Measurements from ENCODE around the gene GASK1B.

The GASK1B gene

GRCh38 chr4:158208963-158209640 is 36.3 kb upstream of the GASK1B start:
- Histone ChIP-seq H3K36me3 (peaks cover 0 to 4% (median 0%) of the 10 kb centered on the region in 11 experiments; a peak in 1 of 22 replicates), H3K9ac (peak overlapping the region in 1 of 11 experiments; percentile 2; a peak in 3 of 22 replicates), H3K4me2 (peak overlapping the region; percentile 5 to 80 (median 34); a peak in 18 of 22 replicates), H3K27me3 (no peaks in the 10 kb centered on the region), H3K27ac (peak overlapping the region in 6 of 11 experiments; percentile 30 to 63 (median 46); a peak in 10 of 22 replicates), H4K20me1 (no peaks in the 10 kb centered on the region), H3K4me3 (no peak overlapping the region), H3K9me3 (replicated peaks in 1 of 11) (peaks cover 0 to 10% (median 4%) of the 10 kb centered on the region in 11 experiments; a peak in 5 of 22 replicates), H3K4me1 (peaks cover 5 to 38% (median 9%) of the 10 kb centered on the region in 10 experiments; a peak in 15 of 20 replicates)
- no peak for TF ChIP-seq Cebpa-rat (IDR thresholded peaks at IDR 0.05)

DNA sequence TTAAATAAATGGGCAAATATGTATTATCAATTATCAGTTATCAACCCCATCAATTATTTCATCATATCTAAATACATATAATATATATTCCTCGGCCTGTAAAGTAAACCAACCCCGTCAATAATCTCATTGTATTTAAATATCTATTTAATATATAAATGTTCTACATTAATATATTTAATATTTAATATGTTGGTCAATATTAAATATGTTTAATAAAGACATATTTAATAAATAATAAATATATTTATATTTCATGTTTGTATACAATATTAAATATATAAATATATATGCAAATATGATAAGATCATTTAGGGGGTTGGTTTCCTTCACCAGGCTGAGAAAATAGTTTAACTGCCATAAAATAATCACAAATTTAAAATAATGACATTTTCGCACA is 31.1 kb upstream of the GASK1B start:
- no peak overlapping the region for H3K4me3 ChIP-seq
- H3K27ac ChIP-seq = no peak overlapping the region
- no peaks in the 10 kb centered on the region for H3K27me3 ChIP-seq
- 0 out of 22 replicates have a peak, but pooled peaks cover 0 to 4% (median 0%) of the 10 kb centered on the region in 11 experiments for H3K36me3 ChIP-seq
- no peak overlapping the region for H3K4me2 ChIP-seq
- H4K20me1 ChIP-seq = no peaks in the 10 kb centered on the region
- H3K4me1 ChIP-seq = peaks cover 2 to 40% (median 15%) of the 10 kb centered on the region in 10 experiments; a peak in 15 of 20 replicates
- peaks cover 0 to 5% (median 0%) of the 10 kb centered on the region in 11 experiments; a peak in 1 of 22 replicates for H3K9me3 ChIP-seq (replicated peaks in 1 of 11)
- TF ChIP-seq Cebpa-rat (IDR thresholded peaks at IDR 0.05) = no peak
- H3K9ac ChIP-seq = no peak overlapping the region

DNA sequence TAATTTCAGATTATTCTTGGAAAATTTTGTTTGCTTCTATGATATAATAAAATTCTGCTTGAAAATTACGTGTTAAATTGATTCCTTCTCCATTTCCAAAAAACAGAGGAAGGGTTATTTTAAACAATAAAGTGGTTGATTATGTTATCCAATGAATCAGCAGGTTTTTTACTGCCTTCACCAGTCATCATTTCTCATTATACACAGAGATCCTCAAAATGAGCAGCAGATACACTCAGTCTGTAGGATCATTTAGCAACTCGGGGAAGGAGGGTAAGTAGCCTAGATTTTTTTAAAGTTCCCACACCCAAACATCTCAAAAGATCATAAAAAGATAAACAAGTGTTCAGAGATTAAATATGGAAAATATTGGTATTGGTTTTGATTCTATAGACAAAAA is 30.6 kb upstream of the GASK1B start:
- peaks cover 0 to 5% (median 0%) of the 10 kb centered on the region in 11 experiments; a peak in 1 of 22 replicates for H3K9me3 ChIP-seq (replicated peaks in 1 of 11)
- peak overlapping the region in 1 of 11 experiments; percentile 38; a peak in 3 of 22 replicates for H3K4me2 ChIP-seq
- H3K4me3 ChIP-seq = no peak overlapping the region
- TF ChIP-seq Cebpa-rat (IDR thresholded peaks at IDR 0.05) = no peak
- no peak overlapping the region for H3K9ac ChIP-seq
- H3K4me1 ChIP-seq = peaks cover 0 to 35% (median 11%) of the 10 kb centered on the region in 10 experiments; a peak in 12 of 20 replicates
- H3K27me3 ChIP-seq = no peaks in the 10 kb centered on the region
- no peaks in the 10 kb centered on the region for H4K20me1 ChIP-seq
- no peak overlapping the region for H3K27ac ChIP-seq
- H3K36me3 ChIP-seq = 0 out of 22 replicates have a peak, but pooled peaks cover 0 to 4% (median 0%) of the 10 kb centered on the region in 11 experiments

DNA sequence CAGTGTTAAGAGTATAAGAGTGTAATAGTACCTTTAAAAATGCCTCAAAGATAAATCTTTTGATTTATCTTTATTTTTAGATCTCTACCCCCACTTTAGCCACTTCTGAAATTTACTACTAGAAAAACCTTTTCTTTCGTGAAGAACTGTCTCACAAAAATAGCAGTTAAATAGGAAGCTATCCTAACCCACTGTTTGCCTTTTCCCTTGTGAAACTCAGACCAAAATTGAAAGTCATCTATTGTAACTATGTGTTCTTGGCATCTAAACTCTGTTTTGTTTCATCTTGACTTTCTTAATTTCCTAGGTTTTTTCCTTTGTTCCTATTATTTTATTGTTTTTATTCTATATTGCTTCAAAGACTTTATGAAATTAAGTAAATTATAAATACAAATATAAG is 29.7 kb upstream of the GASK1B start:
- H4K20me1 ChIP-seq = no peaks in the 10 kb centered on the region
- H3K36me3 ChIP-seq = 0 out of 22 replicates have a peak, but pooled peaks cover 0 to 4% (median 0%) of the 10 kb centered on the region in 11 experiments
- H3K27me3 ChIP-seq = no peaks in the 10 kb centered on the region
- peak overlapping the region in 5 of 11 experiments; percentile 26 to 54 (median 41); a peak in 9 of 22 replicates for H3K4me2 ChIP-seq
- no peak overlapping the region for H3K9ac ChIP-seq
- H3K4me1 ChIP-seq = peaks cover 0 to 28% (median 11%) of the 10 kb centered on the region in 10 experiments; a peak in 12 of 20 replicates
- peak overlapping the region in 6 of 11 experiments; percentile 15 to 62 (median 45); a peak in 9 of 22 replicates for H3K27ac ChIP-seq
- no peak for TF ChIP-seq Cebpa-rat (IDR thresholded peaks at IDR 0.05)
- peaks cover 0 to 5% (median 0%) of the 10 kb centered on the region in 11 experiments; a peak in 1 of 22 replicates for H3K9me3 ChIP-seq (replicated peaks in 1 of 11)
- H3K4me3 ChIP-seq = no peak overlapping the region

GRCh38 chr4:158201876-158202275 is 29.1 kb upstream of the GASK1B start:
- Histone ChIP-seq H3K36me3 (0 out of 22 replicates have a peak, but pooled peaks cover 0 to 4% (median 0%) of the 10 kb centered on the region in 11 experiments), H4K20me1 (no peaks in the 10 kb centered on the region), H3K4me3 (no peak overlapping the region), H3K9ac (no peak overlapping the region), H3K27ac (peak overlapping the region in 6 of 11 experiments; percentile 15 to 62 (median 45); a peak in 9 of 22 replicates), H3K9me3 (replicated peaks in 1 of 11) (peaks cover 0 to 5% (median 0%) of the 10 kb centered on the region in 11 experiments; a peak in 1 of 22 replicates), H3K4me1 (peaks cover 0 to 28% (median 11%) of the 10 kb centered on the region in 10 experiments; a peak in 12 of 20 replicates), H3K27me3 (no peaks in the 10 kb centered on the region), H3K4me2 (peak overlapping the region in 6 of 11 experiments; percentile 12 to 54 (median 34); a peak in 10 of 22 replicates)
- no peak for TF ChIP-seq Cebpa-rat (IDR thresholded peaks at IDR 0.05)

- TF ChIP-seq Cebpa-rat (IDR thresholded peaks at IDR 0.05) = no peak
- Histone ChIP-seq H3K36me3 (0 out of 22 replicates have a peak, but pooled peaks cover 0 to 4% (median 0%) of the 10 kb centered on the region in 11 experiments), H3K4me3 (no peak overlapping the region), H3K9me3 (replicated peaks in 1 of 11) (peaks cover 0 to 5% (median 0%) of the 10 kb centered on the region in 11 experiments; a peak in 1 of 22 replicates), H4K20me1 (no peaks in the 10 kb centered on the region), H3K27me3 (no peaks in the 10 kb centered on the region), H3K4me1 (peaks cover 0 to 28% (median 11%) of the 10 kb centered on the region in 10 experiments; a peak in 12 of 20 replicates), H3K9ac (no peak overlapping the region), H3K4me2 (peak overlapping the region in 5 of 11 experiments; percentile 12 to 54 (median 41); a peak in 7 of 22 replicates), H3K27ac (peak overlapping the region in 4 of 11 experiments; percentile 44 to 62 (median 51); a peak in 5 of 22 replicates)
Observed at GRCh38 chr4:158201322-158201721, 28.5 kb upstream of the GASK1B start.

DNA sequence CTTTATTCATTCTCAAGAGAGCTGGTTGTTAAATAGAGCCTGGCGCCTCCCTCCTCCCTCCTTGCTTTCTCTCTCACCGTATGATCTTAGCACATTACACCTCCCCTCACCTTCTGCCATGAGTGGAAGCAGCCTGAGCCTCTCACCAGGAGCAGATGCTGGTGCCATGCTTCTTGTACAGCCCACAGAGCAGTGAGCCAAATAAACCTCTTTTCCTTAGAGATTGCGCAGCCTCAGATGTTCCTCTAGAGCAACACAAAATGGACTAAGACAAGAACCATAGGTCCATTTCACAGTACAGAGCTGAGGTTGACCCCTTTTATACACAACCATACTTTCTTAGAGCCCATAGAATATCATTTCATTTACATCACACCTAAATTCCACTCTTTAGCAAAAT is 27.4 kb upstream of the GASK1B start:
- Histone ChIP-seq H3K4me1 (peaks cover 0 to 28% (median 11%) of the 10 kb centered on the region in 10 experiments; a peak in 12 of 20 replicates), H3K9me3 (replicated peaks in 1 of 11) (no peaks in the 10 kb centered on the region)
- no peak for TF ChIP-seq Cebpa-rat (IDR thresholded peaks at IDR 0.05)

DNA sequence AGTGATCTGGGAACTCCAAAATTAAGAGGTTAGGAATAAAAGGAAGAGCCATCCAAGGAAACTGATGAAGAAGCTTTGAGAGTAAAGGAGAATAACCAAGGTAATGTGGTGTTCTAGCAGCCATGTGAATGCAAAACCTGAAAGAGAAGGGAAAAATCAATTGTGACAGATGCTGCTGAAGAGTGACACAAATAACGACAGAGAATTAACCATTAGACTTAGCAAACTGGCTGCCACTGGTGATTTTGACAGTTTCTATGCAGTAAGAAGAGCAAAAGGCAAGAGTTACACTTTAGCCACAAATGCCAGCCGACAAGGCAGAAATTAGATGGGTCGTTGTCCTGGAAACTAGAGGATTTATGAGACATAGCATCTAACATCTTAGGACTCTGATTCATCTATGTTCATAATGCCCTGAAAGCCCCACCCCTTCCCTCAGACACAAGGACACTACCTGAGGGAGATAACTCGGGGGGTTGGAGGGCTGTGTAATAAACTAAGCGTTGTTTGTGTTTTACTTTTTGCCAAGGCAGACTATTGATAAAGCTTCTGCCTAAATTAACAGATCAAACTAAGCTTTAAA is 24.5 kb upstream of the GASK1B start:
- Histone ChIP-seq H3K27me3 (no peaks in the 10 kb centered on the region), H3K9me3 (replicated peaks in 1 of 11) (no peaks in the 10 kb centered on the region), H4K20me1 (no peaks in the 10 kb centered on the region), H3K4me1 (peaks cover 0 to 15% (median 6%) of the 10 kb centered on the region in 10 experiments; a peak in 10 of 20 replicates), H3K27ac (no peak overlapping the region), H3K36me3 (0 out of 22 replicates have a peak, but pooled peaks cover 0 to 4% (median 0%) of the 10 kb centered on the region in 11 experiments), H3K4me3 (no peak overlapping the region), H3K4me2 (no peak overlapping the region), H3K9ac (no peak overlapping the region)
- no peak for TF ChIP-seq Cebpa-rat (IDR thresholded peaks at IDR 0.05)

More for the DNA sequence above, 27.4 kb upstream of the GASK1B start:
- no peaks in the 10 kb centered on the region for H3K27me3 ChIP-seq
- H3K4me2 ChIP-seq = no peak overlapping the region
- no peak overlapping the region for H3K4me3 ChIP-seq
- H3K9ac ChIP-seq = no peak overlapping the region
- no peaks in the 10 kb centered on the region for H4K20me1 ChIP-seq
- no peak overlapping the region for H3K27ac ChIP-seq
- 0 out of 22 replicates have a peak, but pooled peaks cover 0 to 4% (median 0%) of the 10 kb centered on the region in 11 experiments for H3K36me3 ChIP-seq

All from BLaER1 treated with 17β-estradiol and CSF1 and Interleukin-3, amounts not matched to agents 10 nM and 100 nM (cell line).